HTR-8/SVneo (cell line): ENCODE measurements around the gene CLIP1.
A peak's percentile ranks its signal among the peaks of the same experiment; 100 is the strongest.

Experiments
- DNase-seq: peaks from one replicate; pipeline ENCODE4 v3.0.0; 2011; ENCODE audit warnings: low spot score, mixed read lengths; ENCODE audit not compliant: insufficient read length
- FAIRE-seq: peaks from 2 replicates; lab custom pipeline; 2011; peaks lifted over from hg19 to GRCh38; lab: Jason Lieb, UNC

CLIP1 gene

DNA sequence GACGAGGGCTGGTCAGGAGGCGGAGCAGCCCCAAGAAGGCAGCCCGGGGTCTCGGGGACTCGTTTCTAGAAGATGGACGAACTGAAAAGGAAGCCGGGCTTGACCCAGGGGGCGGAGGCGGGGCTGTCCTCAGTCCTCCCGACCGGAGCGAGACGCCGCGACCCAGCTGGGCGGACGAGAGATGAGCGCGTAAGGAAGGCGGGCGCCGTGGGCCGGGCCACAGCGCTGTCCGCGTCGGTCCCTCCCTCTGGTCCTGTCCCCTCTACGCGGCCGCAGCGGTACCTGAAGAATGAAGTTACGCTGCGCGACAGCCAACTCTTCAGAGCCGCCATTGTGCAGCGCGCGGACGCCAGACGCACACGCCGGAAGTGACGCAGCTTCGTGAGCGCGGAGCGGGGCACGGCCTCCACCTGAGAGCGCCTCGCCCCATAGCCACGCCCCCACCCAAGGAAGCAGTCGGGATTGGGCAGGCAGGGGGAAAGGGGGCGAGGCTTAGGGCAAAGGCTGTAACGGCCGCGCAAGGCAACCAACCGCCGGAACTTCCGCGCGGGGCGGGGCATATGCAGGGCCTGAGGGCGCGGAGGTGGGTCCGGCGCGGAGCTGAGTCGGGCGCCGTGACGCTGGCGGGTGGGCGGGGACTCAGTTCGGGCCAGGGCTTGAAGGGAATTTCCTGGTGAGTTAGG, 196.6 kb downstream of the CLIP1 start, which contains the start of gene DIABLO:
DIABLO (minus strand) TSS at position 370 of the 683 bp plus-strand sequence; CDS start at position 332, 38 bp downstream.
- peak; percentile 98 for DNase-seq
- peak; percentile 99 for FAIRE-seq
